Loucy (cell line): Measurements from ENCODE around the gene MICAL3.
A peak's percentile ranks its signal among the peaks of the same experiment; 100 is the strongest.

Experiments used
- H2AFZ ChIP-seq: fragments of 200-600 bp; sonication (generic); 2 replicates; pipeline ENCODE4 v1.6.0; 2016; ENCODE audit warnings: antibody characterized with exemption, mild to moderate bottlenecking, low read length, moderate library complexity
- H3F3A ChIP-seq: fragments of 200-600 bp; 2 replicates; pipeline ENCODE4 v1.6.0; 2016; ENCODE audit warnings: antibody characterized with exemption, low read depth, mild to moderate bottlenecking
- H3K27me3 ChIP-seq: fragments of 200-600 bp; sonication (generic); 2 replicates; pipeline ENCODE4 v1.6.1; 2014; ENCODE audit warnings: low read length, mild to moderate bottlenecking; ENCODE audit not compliant: insufficient read depth, poor library complexity, severe bottlenecking
- H3K36me3 ChIP-seq: fragments of 200-600 bp; sonication (generic); 2 replicates; pipeline ENCODE4 v1.6.1; 2016; ENCODE audit warnings: low read length; ENCODE audit not compliant: insufficient read depth
- H3K4me1 ChIP-seq: fragments of 200-600 bp; sonication (generic); 2 replicates; pipeline ENCODE4 v1.5.1; 2014; ENCODE audit warnings: low read length, mild to moderate bottlenecking; ENCODE audit not compliant: insufficient read depth, poor library complexity, severe bottlenecking
- H3K4me2 ChIP-seq: fragments of 200-600 bp; sonication (generic); 2 replicates; pipeline ENCODE4 v1.6.0; 2014; ENCODE audit warnings: antibody characterized with exemption, low read length, low read depth, mild to moderate bottlenecking; ENCODE audit not compliant: poor library complexity, severe bottlenecking
- H3K4me3 ChIP-seq: fragments of 200-600 bp; sonication (generic); 2 replicates; pipeline ENCODE4 v1.5.1; 2014; ENCODE audit warnings: low read length, mild to moderate bottlenecking, mixed read lengths; ENCODE audit not compliant: poor library complexity, severe bottlenecking
- H3K79me2 ChIP-seq: fragments of 200-600 bp; sonication (generic); 2 replicates; pipeline ENCODE4 v1.6.1; 2014; ENCODE audit warnings: low read length; ENCODE audit not compliant: insufficient read depth
- H3K9ac ChIP-seq: fragments of 200-600 bp; sonication (generic); 2 replicates; pipeline ENCODE4 v1.6.0; 2014; ENCODE audit warnings: mild to moderate bottlenecking, low read depth, low read length, moderate library complexity; ENCODE audit not compliant: poor library complexity, severe bottlenecking
- H3K9me2 ChIP-seq: fragments of 200-600 bp; sonication (generic); replicated peaks from 2 replicates; pipeline ENCODE4 v1.6.1; 2016; ENCODE audit warnings: low read depth, low read length, mixed read lengths
- H3K9me3 ChIP-seq: fragments of 200-600 bp; sonication (generic); 2 replicates; pipeline ENCODE4 v1.6.1; 2014; ENCODE audit warnings: mild to moderate bottlenecking, antibody characterized with exemption, low read length, low read depth; ENCODE audit not compliant: insufficient read depth
- H4K20me1 ChIP-seq: fragments of 200-600 bp; sonication (generic); 2 replicates; pipeline ENCODE4 v1.6.0; 2014; ENCODE audit warnings: antibody characterized with exemption, low read length, mild to moderate bottlenecking; ENCODE audit not compliant: insufficient read depth, poor library complexity, severe bottlenecking
- EZH2phosphoT487 ChIP-seq: fragments of 200-600 bp; IDR thresholded peaks from 2 replicates; pipeline ENCODE4 v1.6.1; 2018; ENCODE audit warnings: antibody characterized with exemption, mild to moderate bottlenecking, moderate library complexity, borderline replicate concordance
- TF ChIP-seq, protein P1 (sequence below): fragments of 200-600 bp; sonication (generic); conservative IDR thresholded peaks from 2 replicates; pipeline ENCODE4 v1.5.1; 2014; ENCODE audit warnings: mild to moderate bottlenecking, antibody characterized with exemption, low read length

The MICAL3 gene

DNA sequence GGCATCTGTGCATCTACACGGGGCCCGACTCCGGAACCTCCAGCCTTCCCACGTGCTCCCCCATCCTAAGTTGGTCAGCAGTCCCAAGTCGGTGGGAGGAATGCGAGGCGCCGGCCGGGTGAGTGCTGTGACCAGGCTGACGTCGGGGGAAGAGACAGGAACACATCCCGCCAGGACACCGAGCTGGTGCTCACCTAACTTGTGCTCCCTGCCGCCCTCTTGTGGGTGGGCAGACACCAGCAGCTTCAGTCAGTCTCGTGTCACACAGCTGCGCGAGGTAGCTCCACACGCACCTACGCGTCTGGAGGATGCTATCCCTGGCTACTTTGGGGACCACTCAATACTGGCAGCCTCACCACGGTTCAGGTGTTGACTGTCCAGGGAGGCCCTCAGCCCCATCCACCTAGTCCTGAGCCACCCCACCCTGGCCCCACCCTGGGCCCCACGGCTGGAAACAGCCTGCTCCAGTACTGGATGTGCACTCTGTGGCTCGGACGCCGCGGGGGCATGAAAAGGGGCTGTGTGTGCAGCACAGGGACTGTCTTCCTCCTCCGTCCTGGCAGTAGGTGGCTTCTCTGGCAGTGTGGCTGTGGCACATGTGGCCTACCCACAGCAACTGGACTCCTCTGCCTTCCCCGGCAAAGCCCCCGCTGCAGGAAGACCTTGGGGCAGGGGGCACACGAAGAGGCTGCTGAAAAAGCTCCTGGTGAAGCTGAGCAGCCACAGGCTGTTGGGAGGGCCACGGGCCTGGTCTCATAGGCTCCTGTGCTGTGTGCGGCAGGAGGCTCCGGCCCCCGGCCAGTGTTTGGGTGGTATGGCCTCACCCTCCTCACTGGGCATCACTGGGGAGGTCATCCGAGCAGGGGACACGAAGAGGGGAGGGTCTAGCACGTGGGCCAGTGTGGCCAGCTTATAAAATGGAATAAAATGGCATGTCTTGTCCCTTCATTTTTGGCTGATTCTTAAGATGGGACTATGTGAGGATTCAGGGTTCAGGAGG, 238.9 kb downstream of the MICAL3 start:
- Histone ChIP-seq H3K4me3 (peak overlapping the region; percentile 11), H3K9me2 (no peaks in the 10 kb centered on the region), H3F3A (peaks cover 4% of the 10 kb centered on the region; the same call in 1 of the 2 replicates), H3K9ac (peak overlapping the region; percentile 63), H3K9me3 (no peaks in the 10 kb centered on the region), H3K27me3 (no peaks in the 10 kb centered on the region), H3K36me3 (peaks cover 11% of the 10 kb centered on the region; the same call in 1 of the 2 replicates), H3K4me1 (peaks cover 44% of the 10 kb centered on the region), H4K20me1 (no peaks in the 10 kb centered on the region), H2AFZ (no peak overlapping the region), H3K79me2 (peaks cover 18% of the 10 kb centered on the region; the same call in 1 of the 2 replicates), H3K4me2 (peak overlapping the region; percentile 19)
- TF ChIP-seq, protein P1, sequence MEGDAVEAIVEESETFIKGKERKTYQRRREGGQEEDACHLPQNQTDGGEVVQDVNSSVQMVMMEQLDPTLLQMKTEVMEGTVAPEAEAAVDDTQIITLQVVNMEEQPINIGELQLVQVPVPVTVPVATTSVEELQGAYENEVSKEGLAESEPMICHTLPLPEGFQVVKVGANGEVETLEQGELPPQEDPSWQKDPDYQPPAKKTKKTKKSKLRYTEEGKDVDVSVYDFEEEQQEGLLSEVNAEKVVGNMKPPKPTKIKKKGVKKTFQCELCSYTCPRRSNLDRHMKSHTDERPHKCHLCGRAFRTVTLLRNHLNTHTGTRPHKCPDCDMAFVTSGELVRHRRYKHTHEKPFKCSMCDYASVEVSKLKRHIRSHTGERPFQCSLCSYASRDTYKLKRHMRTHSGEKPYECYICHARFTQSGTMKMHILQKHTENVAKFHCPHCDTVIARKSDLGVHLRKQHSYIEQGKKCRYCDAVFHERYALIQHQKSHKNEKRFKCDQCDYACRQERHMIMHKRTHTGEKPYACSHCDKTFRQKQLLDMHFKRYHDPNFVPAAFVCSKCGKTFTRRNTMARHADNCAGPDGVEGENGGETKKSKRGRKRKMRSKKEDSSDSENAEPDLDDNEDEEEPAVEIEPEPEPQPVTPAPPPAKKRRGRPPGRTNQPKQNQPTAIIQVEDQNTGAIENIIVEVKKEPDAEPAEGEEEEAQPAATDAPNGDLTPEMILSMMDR = peak; percentile 67
- TF ChIP-seq EZH2phosphoT487 = no peak

DNA sequence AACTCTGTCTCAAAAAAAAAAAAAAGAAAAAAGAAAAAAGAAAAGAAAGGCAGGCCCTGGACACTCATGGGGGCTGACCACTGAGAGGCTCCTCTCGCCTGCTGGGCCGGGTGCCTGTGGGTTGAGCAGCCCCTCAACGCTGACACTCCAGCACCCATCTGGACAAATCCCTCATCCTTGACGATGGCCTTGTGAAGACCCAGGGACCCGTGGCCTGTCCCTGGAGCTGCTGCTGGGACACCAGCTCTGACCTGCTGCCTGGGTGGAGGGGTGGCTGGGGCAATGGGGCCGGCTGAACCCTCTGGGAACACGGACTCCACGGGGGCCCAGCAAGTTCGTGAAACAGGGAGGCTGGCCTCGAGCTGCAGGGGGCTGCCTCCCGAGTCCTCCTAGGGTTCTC, 239.6 kb downstream of the MICAL3 start:
- no peaks in the 10 kb centered on the region for H3K9me2 ChIP-seq
- H3F3A ChIP-seq = peaks cover 8% of the 10 kb centered on the region; the same call in 1 of the 2 replicates
- H3K4me3 ChIP-seq = no peak overlapping the region
- H3K9me3 ChIP-seq = no peaks in the 10 kb centered on the region
- no peak overlapping the region for H3K4me2 ChIP-seq
- H3K27me3 ChIP-seq = no peaks in the 10 kb centered on the region
- no peak for TF ChIP-seq EZH2phosphoT487
- TF ChIP-seq, protein P1 = no peak
- H2AFZ ChIP-seq = no peak overlapping the region
- no peaks in the 10 kb centered on the region for H4K20me1 ChIP-seq
- peaks cover 51% of the 10 kb centered on the region for H3K4me1 ChIP-seq
- H3K9ac ChIP-seq = no peak overlapping the region
- H3K79me2 ChIP-seq = peaks cover 22% of the 10 kb centered on the region; the same call in 1 of the 2 replicates
- peaks cover 8% of the 10 kb centered on the region; the same call in 1 of the 2 replicates for H3K36me3 ChIP-seq

DNA sequence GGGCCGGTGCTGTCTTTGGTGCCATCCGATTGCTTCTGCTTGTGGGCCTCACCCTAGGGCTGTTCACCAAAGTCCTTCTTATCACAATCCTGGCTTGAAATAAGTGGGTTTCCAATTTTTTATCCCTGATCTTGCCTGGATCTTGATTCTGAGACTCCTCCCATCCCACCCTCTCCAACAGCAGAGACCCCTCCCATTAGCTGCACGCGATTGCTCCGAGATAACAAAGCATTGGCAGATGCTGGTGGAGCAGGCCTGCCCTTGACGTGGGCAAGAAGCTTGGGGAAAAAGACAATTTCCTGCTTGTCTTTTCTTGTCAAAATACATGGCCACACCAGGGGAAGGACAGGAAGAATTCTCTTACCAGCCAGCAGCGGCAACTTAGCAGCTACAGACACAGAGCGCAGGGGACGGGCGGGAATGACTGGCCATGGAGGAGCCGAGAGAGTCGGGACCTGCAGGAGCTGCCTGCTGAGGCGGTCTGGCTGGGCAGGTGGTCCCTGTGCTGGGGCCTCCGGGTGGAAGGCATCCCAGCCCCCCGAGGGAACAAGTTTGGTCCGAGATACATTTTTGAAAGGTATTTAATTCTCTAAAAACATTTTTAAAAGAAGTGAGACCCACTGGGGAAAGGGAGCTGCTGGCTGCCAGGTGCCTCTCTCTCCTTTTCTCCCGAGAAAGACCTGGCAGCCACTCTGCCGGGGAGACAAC, 240.4 kb downstream of the MICAL3 start:
- Histone ChIP-seq H3K79me2 (peaks cover 30% of the 10 kb centered on the region), H3K9me3 (no peaks in the 10 kb centered on the region), H3K36me3 (peaks cover 6% of the 10 kb centered on the region; the same call in 1 of the 2 replicates), H3K27me3 (no peaks in the 10 kb centered on the region), H3K4me2 (no peak overlapping the region), H2AFZ (no peak overlapping the region), H4K20me1 (peaks cover 2% of the 10 kb centered on the region), H3K9me2 (no peaks in the 10 kb centered on the region), H3F3A (peaks cover 8% of the 10 kb centered on the region; the same call in 1 of the 2 replicates), H3K4me1 (peaks cover 59% of the 10 kb centered on the region), H3K4me3 (no peak overlapping the region), H3K9ac (no peak overlapping the region)
- no peak for TF ChIP-seq EZH2phosphoT487
- TF ChIP-seq, protein P1 = no peak
